HL-60 (cell line): ENCODE data around the gene SLC5A4.
"Not testable (repeated sequence)": the region's sequence is repeated elsewhere in the genome, so short reads cannot be mapped to it uniquely, and the experiment has no call there.

Experiments used
- DNase-seq, 2 experiments: peaks; one replicate each; pipeline ENCODE4 v3.0.0-alpha.2; 2010 to 2020; ENCODE audit warnings: low read depth in 1 of 2, low spot score in 1 of 2
- H3K27ac ChIP-seq: fragments of 250-450 bp; sonication (Bioruptor Pico); replicated peaks from 2 replicates; pipeline ENCODE4 v1.5.1; 2020; ENCODE audit warnings: mild to moderate bottlenecking, moderate library complexity
- H3K27me3 ChIP-seq: fragments of 250-450 bp; sonication (Bioruptor Pico); 2 replicates; pipeline ENCODE4 v1.5.1; 2021; ENCODE audit warnings: mild to moderate bottlenecking, moderate library complexity; ENCODE audit not compliant: insufficient read depth, poor library complexity, severe bottlenecking
- H3K4me3 ChIP-seq: replicated peaks from 2 replicates; pipeline ENCODE4 v1.5.1; 2011; ENCODE audit warnings: mild to moderate bottlenecking, control low read depth, low read length; ENCODE audit not compliant: insufficient read depth
- GABPA ChIP-seq: IDR thresholded peaks from 2 replicates; pipeline ENCODE4 v1.6.1; 2012; ENCODE audit warnings: low read depth
- POLR2AphosphoS5 ChIP-seq: IDR thresholded peaks from 2 replicates; pipeline ENCODE4 v1.6.1; 2012; ENCODE audit warnings: low read depth
- SPI1 ChIP-seq: IDR thresholded peaks from 2 replicates; pipeline ENCODE4 v1.6.1; 2012; ENCODE audit warnings: low read depth, mild to moderate bottlenecking, borderline replicate concordance
- TF ChIP-seq, protein P1 (sequence below): IDR thresholded peaks from one replicate; pipeline ENCODE4 v1.5.1; 2011; ENCODE audit warnings: low read length, control low read depth, inconsistent platforms; ENCODE audit not compliant: insufficient read depth
- TF ChIP-seq, protein P2 (sequence below): IDR thresholded peaks from 2 replicates; pipeline ENCODE4 v1.6.1; 2012; ENCODE audit warnings: low read depth; ENCODE audit not compliant: insufficient replicate concordance

SLC5A4 gene

DNA sequence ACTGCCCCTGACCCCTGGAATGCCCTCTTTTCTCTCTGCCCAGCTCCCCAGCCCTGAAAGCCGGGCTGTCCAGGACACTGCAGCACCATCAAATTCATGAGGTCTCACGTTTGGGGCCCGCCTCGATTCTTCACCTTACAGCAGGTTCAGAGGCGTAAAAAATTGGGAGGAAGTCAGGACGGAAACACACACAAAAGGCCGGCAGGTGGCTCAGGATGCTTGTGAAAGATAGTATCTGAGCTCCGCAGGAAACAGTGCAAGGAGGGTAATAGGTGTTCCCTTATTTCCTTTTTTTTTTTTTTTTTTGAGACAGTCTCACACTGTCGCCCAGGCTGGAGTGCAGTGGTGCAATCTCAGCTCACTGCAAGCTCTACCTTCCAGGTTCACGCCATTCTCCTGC is 54.4 kb downstream of the SLC5A4 start:
- DNase-seq, result peak in 1 of 2 experiments; percentile 52
- Histone ChIP-seq H3K27ac (no peak overlapping the region), H3K27me3 (peaks cover 3% of the 10 kb centered on the region), H3K4me3 (no peak overlapping the region)
- no peak for TF ChIP-seq POLR2AphosphoS5
- TF ChIP-seq, protein P1, sequence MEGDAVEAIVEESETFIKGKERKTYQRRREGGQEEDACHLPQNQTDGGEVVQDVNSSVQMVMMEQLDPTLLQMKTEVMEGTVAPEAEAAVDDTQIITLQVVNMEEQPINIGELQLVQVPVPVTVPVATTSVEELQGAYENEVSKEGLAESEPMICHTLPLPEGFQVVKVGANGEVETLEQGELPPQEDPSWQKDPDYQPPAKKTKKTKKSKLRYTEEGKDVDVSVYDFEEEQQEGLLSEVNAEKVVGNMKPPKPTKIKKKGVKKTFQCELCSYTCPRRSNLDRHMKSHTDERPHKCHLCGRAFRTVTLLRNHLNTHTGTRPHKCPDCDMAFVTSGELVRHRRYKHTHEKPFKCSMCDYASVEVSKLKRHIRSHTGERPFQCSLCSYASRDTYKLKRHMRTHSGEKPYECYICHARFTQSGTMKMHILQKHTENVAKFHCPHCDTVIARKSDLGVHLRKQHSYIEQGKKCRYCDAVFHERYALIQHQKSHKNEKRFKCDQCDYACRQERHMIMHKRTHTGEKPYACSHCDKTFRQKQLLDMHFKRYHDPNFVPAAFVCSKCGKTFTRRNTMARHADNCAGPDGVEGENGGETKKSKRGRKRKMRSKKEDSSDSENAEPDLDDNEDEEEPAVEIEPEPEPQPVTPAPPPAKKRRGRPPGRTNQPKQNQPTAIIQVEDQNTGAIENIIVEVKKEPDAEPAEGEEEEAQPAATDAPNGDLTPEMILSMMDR, result no peak
- no peak for TF ChIP-seq SPI1
- TF ChIP-seq GABPA, result no peak
- TF ChIP-seq, protein P2, sequence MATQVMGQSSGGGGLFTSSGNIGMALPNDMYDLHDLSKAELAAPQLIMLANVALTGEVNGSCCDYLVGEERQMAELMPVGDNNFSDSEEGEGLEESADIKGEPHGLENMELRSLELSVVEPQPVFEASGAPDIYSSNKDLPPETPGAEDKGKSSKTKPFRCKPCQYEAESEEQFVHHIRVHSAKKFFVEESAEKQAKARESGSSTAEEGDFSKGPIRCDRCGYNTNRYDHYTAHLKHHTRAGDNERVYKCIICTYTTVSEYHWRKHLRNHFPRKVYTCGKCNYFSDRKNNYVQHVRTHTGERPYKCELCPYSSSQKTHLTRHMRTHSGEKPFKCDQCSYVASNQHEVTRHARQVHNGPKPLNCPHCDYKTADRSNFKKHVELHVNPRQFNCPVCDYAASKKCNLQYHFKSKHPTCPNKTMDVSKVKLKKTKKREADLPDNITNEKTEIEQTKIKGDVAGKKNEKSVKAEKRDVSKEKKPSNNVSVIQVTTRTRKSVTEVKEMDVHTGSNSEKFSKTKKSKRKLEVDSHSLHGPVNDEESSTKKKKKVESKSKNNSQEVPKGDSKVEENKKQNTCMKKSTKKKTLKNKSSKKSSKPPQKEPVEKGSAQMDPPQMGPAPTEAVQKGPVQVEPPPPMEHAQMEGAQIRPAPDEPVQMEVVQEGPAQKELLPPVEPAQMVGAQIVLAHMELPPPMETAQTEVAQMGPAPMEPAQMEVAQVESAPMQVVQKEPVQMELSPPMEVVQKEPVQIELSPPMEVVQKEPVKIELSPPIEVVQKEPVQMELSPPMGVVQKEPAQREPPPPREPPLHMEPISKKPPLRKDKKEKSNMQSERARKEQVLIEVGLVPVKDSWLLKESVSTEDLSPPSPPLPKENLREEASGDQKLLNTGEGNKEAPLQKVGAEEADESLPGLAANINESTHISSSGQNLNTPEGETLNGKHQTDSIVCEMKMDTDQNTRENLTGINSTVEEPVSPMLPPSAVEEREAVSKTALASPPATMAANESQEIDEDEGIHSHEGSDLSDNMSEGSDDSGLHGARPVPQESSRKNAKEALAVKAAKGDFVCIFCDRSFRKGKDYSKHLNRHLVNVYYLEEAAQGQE, result no peak

DNA sequence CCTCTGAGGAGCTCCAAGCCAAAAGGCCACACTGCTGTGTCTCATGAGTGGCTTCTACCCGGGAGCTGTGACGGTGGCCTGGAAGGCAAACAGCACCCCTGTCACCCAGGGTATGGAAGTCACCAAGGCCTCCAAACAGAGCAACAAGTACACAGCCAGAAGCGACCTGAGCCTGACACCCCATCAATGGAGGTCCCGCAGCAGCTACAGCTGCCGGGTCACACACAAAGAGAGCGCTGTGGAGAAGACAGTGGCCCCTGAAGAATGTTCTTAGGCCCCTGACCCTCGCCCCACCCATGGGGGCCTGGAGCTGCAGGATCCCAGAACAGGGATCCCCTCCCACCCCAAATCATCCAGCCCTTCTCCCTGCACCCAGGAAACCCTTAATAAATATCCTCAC is 55.2 kb downstream of the SLC5A4 start:
- Histone ChIP-seq H3K4me3 (no peak overlapping the region), H3K27ac (no peak overlapping the region), H3K27me3 (peaks cover 3% of the 10 kb centered on the region)
- DNase-seq, result no peak
- TF ChIP-seq SPI1 (no peak), POLR2AphosphoS5 (no peak), GABPA (no peak)
- TF ChIP-seq, protein P1, result no peak
- TF ChIP-seq, protein P2, result no peak

DNA sequence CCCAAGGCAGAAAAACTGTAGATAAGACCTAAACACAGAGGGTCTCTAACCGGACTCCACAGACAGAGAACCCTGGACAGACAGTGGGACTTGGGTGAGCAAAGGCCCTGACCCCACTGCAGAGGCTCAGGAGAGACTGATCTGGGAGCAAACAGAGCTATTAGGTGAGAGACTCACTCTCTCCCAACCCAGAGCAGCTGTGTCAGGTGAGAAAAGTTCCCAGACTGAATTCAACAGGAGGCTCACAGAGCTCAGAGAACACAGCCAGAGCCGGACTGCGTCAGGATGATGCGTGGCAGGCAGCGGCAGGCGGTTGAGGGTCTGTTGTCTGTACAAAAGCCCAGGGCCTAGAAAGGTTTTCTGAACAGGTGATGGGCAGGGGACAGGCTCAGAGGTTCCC is 55.8 kb downstream of the SLC5A4 start:
- DNase-seq, result no peak
- TF ChIP-seq GABPA, result no peak
- TF ChIP-seq, protein P1, result no peak
- Histone ChIP-seq H3K27ac (no peak overlapping the region), H3K27me3 (peaks cover 3% of the 10 kb centered on the region), H3K4me3 (no peak overlapping the region)

DNA sequence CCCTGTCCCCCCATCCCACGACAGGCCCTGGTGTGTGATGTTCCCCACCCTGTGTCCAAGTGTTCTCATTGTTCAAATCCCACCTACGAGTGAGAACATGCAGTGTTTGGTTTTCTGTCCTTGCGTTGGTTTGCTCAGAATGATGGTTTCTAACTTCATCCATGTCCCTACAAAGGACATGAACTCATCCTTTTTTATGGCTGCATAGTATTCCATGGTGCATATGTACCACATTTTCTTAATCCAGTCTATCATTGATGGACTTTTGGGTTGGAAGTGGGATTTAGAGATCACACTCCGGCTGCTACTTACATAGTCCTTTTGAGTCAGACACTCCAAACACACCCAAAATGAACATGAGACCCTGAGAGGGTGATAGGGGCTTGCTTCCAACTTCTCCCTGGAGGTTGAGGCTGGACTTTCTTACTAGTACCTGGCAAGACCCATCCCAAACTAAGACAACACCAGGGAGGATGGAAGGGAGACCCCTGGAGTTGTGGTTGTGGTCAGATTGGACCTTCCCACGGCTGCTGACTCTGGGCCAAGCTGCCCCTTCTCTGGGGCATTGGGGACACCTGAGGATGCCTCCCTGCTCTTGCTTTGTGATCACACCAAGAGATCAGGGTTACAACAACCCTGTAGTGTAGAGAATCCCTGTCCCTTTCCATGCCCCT is 57.5 kb downstream of the SLC5A4 start:
- not testable (repeated sequence) for DNase-seq, H3K4me3 ChIP-seq, H3K27me3 ChIP-seq, H3K27ac ChIP-seq

DNA sequence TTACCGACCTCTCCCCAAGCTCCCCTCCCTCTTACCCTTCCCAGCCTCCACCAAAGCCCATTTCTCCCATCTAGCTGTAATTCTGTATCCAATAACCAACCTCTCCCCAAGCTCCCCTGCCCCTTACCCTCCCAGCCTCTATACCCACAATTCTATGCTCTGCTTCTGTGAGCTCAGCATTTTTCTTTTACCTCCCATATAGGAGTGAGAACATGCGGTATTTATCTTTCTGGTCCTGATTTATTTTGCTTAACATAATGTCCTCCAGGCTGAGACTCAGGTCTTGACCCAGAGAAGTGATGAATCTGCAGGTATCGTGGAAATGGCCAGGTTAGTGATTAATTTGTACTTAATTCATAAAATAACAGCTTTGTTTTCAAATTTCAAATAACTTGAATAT is 59.2 kb downstream of the SLC5A4 start:
- not testable (repeated sequence) for H3K27ac ChIP-seq, H3K4me3 ChIP-seq, DNase-seq, H3K27me3 ChIP-seq

DNA sequence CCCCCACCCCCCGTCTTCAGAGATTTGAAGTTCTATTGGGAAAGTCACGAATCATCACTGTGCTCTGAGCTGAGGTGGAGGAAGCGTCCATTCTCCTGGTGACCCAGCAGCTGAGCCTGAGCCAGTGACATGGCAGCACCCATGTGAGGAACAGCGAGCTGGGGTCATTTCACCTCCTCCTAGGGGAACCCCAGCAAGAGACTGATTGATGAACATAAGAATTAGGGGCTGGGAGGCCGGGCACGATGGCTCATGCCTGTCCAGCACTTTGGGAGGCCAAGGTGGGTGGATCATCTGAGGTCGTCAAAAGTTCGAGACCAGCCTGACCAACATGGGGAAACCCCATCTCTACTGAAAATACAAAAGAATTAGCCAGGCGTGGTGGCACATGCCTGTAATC is 61.8 kb downstream of the SLC5A4 start:
- not testable (repeated sequence) for H3K27me3 ChIP-seq, H3K4me3 ChIP-seq, H3K27ac ChIP-seq, DNase-seq

DNA sequence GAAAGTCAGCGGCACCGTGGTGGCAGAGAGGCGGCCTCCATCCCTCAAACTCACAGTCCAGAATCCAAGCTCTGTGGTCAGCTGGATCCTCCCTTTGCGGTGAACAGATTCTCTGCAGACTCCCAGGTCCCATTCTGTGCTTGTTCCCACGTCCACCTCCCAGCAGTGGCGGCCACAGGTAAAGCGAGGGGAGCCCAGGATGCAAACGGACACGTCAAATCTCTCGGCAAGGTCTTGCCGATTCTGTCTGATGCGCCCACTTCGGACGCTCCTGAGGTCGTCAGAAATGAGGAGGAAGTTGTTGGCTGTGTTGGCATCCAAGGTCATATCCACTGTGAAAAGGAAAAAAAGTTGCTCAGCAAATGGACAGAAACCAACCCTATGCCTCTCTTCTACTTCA is 64.1 kb downstream of the SLC5A4 start:
- DNase-seq, H3K4me3 ChIP-seq, H3K27me3 ChIP-seq, H3K27ac ChIP-seq: not testable (repeated sequence)
